Measurements from ENCODE around the gene CRAT. TPM values are rescaled to one million over a fixed set of nuclear protein-coding genes. Genes with fewer than 3 reads are reported as not detected.
A peak's percentile ranks its signal among the peaks of the same experiment; 100 is the strongest.

Gene CRAT
- total RNA-seq, 2 experiments from 2014 or later, result 7.1 to 9.4 TPM

DNA sequence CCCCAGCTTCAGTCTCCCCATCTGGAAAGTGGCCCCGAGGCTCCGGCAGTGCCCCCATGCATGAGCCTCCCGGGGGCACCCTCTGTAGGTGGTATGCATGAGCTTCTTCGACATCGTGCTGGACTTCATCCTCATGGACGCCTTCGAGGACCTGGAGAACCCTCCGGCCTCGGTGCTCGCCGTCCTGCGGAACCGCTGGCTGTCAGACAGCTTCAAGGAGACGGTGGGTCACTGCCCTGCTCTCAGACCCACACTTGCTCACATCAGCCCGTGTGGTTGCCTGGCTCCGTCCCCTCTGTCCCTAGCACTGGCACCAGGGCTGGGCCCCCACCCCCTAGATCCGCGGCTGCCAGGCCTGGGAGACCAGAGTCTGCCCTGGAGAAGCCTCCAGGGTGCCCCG, 42.5 kb downstream of the CRAT start:
- Histone ChIP-seq H3K27me3 (ENCODE audit: control insufficient read depth in 1 of 2, insufficient read depth in 2 of 2, low read length in 2 of 2) (no peaks in the 10 kb centered on the region), H3K36me3 (ENCODE audit: insufficient read depth, low read length) (peaks cover 36% of the 10 kb centered on the region), H3K4me1 (ENCODE audit: insufficient read depth, low read length) (peaks cover 56% of the 10 kb centered on the region), H3K4me3 (ENCODE audit: low read length) (no peak overlapping the region), H3K27ac (ENCODE audit: low read depth in 1 of 2, low read length in 2 of 2) (peak overlapping the region in 1 of 2 donors; percentile 9), H3K9me3 (ENCODE audit: control insufficient read depth in 1 of 2, insufficient read depth in 1 of 2, low read length in 2 of 2) (no peaks in the 10 kb centered on the region)
- intact Hi-C loops (cut with DNase I, micrococcal nuclease), result no loop called here
- ATAC-seq (ENCODE audit: poor library complexity), result no peak
- H3K27ac Mint-ChIP-seq, result peak overlapping the region; percentile 88
- CTCF ChIA-PET, result interaction anchor here (0.8 kb wide), 1 partner anchor 14 kb away, joined by 3 read pairs; no protein-coding TSS in a partner anchor
- TF ChIP-seq, protein P1, sequence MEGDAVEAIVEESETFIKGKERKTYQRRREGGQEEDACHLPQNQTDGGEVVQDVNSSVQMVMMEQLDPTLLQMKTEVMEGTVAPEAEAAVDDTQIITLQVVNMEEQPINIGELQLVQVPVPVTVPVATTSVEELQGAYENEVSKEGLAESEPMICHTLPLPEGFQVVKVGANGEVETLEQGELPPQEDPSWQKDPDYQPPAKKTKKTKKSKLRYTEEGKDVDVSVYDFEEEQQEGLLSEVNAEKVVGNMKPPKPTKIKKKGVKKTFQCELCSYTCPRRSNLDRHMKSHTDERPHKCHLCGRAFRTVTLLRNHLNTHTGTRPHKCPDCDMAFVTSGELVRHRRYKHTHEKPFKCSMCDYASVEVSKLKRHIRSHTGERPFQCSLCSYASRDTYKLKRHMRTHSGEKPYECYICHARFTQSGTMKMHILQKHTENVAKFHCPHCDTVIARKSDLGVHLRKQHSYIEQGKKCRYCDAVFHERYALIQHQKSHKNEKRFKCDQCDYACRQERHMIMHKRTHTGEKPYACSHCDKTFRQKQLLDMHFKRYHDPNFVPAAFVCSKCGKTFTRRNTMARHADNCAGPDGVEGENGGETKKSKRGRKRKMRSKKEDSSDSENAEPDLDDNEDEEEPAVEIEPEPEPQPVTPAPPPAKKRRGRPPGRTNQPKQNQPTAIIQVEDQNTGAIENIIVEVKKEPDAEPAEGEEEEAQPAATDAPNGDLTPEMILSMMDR (IDR thresholded peaks at IDR 0.05), result no peak
- H3K4me1 Mint-ChIP-seq (ENCODE audit: low read depth), result peaks cover 30% of the 10 kb centered on the region
- POLR2A ChIA-PET, result interaction anchor here (2.4 kb wide), 1 partner anchor 12 kb away, joined by 25 read pairs; the partner anchor contains the start of gene DOLPP1
- H3K4me3 Mint-ChIP-seq, result no peak overlapping the region
- peak in 1 of 14 experiments; percentile 24 for DNase-seq
- H3K36me3 Mint-ChIP-seq (ENCODE audit: low read depth), result peaks cover 42% of the 10 kb centered on the region
- H3K9me3 Mint-ChIP-seq, result no peaks in the 10 kb centered on the region
- H3K27me3 Mint-ChIP-seq, result no peaks in the 10 kb centered on the region

DNA sequence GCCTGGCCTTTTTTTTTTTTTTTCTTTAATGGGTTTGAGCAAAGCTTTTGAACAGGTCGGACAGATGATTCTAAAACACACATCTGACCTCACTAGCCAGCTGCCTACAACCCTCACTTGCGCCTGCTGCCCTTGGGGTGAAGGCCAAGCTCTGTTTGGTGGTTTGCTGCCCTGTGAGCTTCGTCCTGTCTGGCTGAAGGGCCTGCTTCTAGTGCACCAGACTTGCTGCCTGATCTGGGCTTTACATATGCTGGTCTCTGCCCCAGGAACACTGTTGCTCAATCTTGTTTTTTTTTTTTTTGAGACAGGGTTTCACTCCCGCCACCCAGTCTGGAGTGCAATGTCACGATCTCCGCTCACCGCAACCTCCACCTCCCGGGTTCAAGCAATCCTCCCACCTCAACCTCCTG, 46.1 kb downstream of the CRAT start:
- TF ChIP-seq, protein P1 (IDR thresholded peaks at IDR 0.05), result no peak
- H3K9me3 ChIP-seq (ENCODE audit: control insufficient read depth in 1 of 2, insufficient read depth in 1 of 2, low read length in 2 of 2), result no peaks in the 10 kb centered on the region
- ATAC-seq (ENCODE audit: poor library complexity) (no peak), DNase-seq (no peak)
- no peaks in the 10 kb centered on the region for H3K27me3 ChIP-seq (ENCODE audit: control insufficient read depth in 1 of 2, insufficient read depth in 2 of 2, low read length in 2 of 2)
- peaks cover 53% of the 10 kb centered on the region for H3K36me3 Mint-ChIP-seq (ENCODE audit: low read depth)
- intact Hi-C loops (cut with DNase I, micrococcal nuclease), result no loop called here
- POLR2A ChIA-PET, result no interaction called here
- H3K36me3 ChIP-seq (ENCODE audit: insufficient read depth, low read length), result peaks cover 64% of the 10 kb centered on the region
- H3K27ac ChIP-seq (ENCODE audit: low read depth in 1 of 2, low read length in 2 of 2), result no peak overlapping the region
- peaks cover 20% of the 10 kb centered on the region for H3K4me1 ChIP-seq (ENCODE audit: insufficient read depth, low read length)
- H3K27me3 Mint-ChIP-seq, result no peaks in the 10 kb centered on the region
- peaks cover 14% of the 10 kb centered on the region for H3K4me1 Mint-ChIP-seq (ENCODE audit: low read depth)
- no peaks in the 10 kb centered on the region for H3K9me3 Mint-ChIP-seq
- H3K4me3 Mint-ChIP-seq, result no peak overlapping the region
- H3K27ac Mint-ChIP-seq, result no peak overlapping the region
- CTCF ChIA-PET, result no interaction called here
- no peak overlapping the region for H3K4me3 ChIP-seq (ENCODE audit: low read length)

DNA sequence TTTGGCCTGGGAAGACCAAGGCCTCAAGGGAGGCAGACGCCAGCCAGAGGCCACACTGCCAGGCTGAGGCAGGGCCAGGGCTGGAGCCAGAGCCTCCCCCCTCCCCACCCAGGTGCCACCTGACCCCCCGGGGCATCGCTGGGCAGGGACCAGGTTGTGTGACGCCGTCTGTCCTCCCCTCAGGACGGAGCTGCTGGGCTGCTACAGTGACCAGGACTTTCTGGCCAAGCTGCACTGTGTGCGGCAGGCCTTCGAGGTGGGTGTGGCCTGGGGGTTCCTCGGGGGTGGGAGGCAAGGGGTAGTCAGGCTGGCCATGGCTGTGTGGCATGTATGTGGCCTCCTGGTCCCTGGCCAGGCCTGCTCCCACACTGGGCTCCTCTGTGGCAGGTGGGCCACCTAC, 47.5 kb downstream of the CRAT start:
- ChIA-PET CTCF (no interaction called here), POLR2A (no interaction called here)
- intact Hi-C loops (cut with DNase I, micrococcal nuclease), result no loop called here
- H3K4me3 Mint-ChIP-seq, result no peak overlapping the region
- Histone ChIP-seq H3K36me3 (ENCODE audit: insufficient read depth, low read length) (peaks cover 71% of the 10 kb centered on the region), H3K27ac (ENCODE audit: low read depth in 1 of 2, low read length in 2 of 2) (no peak overlapping the region), H3K4me1 (ENCODE audit: insufficient read depth, low read length) (peaks cover 6% of the 10 kb centered on the region), H3K9me3 (ENCODE audit: control insufficient read depth in 1 of 2, insufficient read depth in 1 of 2, low read length in 2 of 2) (no peaks in the 10 kb centered on the region), H3K27me3 (ENCODE audit: control insufficient read depth in 1 of 2, insufficient read depth in 2 of 2, low read length in 2 of 2) (no peaks in the 10 kb centered on the region), H3K4me3 (ENCODE audit: low read length) (no peak overlapping the region)
- H3K4me1 Mint-ChIP-seq (ENCODE audit: low read depth), result no peaks in the 10 kb centered on the region
- ATAC-seq (ENCODE audit: poor library complexity) (no peak), DNase-seq (no peak)
- H3K9me3 Mint-ChIP-seq, result no peaks in the 10 kb centered on the region
- no peaks in the 10 kb centered on the region for H3K27me3 Mint-ChIP-seq
- H3K27ac Mint-ChIP-seq, result no peak overlapping the region
- peaks cover 49% of the 10 kb centered on the region for H3K36me3 Mint-ChIP-seq (ENCODE audit: low read depth)
- TF ChIP-seq, protein P1 (IDR thresholded peaks at IDR 0.05), result no peak
